ENCODE results near the gene AAK1. TPM values are rescaled to one million over a fixed set of nuclear protein-coding genes. Genes with fewer than 3 reads are reported as not detected.

AAK1 gene
- total and polyA plus RNA-seq, 7 donors, result 5.4 to 35.7 (median 20.7) TPM

DNA sequence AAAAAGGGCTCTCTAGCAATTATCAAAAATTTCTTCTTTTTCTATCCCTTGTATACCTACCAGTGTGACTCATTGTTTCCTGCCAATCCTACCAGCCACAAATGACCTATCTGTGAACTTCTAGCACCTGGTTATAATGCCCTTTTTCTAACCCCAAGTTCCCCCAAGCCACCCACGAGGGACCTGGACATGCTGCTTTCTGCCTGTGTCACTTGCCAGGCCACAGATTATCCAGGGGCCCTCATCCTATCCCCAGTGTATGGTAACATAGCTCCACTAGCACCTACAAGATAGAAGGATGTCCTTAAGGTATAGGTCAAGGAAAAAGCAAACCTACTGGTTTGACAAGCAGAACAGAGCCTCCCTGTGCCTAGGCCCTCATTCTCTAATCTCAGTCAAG, 26.8 kb downstream of the AAK1 start:
- WGBS, 2 donors, result 29 to 41% methylated on average over 1 of the region's 1 CpG
- Histone ChIP-seq H3K27ac (no peak overlapping the region), H3K4me1 (peaks cover 0 to 29% (median 27%) of the 10 kb centered on the region in 4 donors), H3K4me3 (no peak overlapping the region), H3K36me3 (no peaks in the 10 kb centered on the region), H3K27me3 (no peaks in the 10 kb centered on the region), H3K9me3 (no peaks in the 10 kb centered on the region)
- DNase-seq, result no peak
- intact Hi-C loops (cut with DNase I), result no loop called here
- TF ChIP-seq, protein P1, sequence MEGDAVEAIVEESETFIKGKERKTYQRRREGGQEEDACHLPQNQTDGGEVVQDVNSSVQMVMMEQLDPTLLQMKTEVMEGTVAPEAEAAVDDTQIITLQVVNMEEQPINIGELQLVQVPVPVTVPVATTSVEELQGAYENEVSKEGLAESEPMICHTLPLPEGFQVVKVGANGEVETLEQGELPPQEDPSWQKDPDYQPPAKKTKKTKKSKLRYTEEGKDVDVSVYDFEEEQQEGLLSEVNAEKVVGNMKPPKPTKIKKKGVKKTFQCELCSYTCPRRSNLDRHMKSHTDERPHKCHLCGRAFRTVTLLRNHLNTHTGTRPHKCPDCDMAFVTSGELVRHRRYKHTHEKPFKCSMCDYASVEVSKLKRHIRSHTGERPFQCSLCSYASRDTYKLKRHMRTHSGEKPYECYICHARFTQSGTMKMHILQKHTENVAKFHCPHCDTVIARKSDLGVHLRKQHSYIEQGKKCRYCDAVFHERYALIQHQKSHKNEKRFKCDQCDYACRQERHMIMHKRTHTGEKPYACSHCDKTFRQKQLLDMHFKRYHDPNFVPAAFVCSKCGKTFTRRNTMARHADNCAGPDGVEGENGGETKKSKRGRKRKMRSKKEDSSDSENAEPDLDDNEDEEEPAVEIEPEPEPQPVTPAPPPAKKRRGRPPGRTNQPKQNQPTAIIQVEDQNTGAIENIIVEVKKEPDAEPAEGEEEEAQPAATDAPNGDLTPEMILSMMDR (IDR thresholded peaks at IDR 0.05), result no peak
- no peak for TF ChIP-seq EP300 (IDR thresholded peaks at IDR 0.05)
- no peak for TF ChIP-seq POLR2AphosphoS5 (IDR thresholded peaks at IDR 0.05)
- TF ChIP-seq POLR2A (IDR thresholded peaks at IDR 0.05), result no peak

DNA sequence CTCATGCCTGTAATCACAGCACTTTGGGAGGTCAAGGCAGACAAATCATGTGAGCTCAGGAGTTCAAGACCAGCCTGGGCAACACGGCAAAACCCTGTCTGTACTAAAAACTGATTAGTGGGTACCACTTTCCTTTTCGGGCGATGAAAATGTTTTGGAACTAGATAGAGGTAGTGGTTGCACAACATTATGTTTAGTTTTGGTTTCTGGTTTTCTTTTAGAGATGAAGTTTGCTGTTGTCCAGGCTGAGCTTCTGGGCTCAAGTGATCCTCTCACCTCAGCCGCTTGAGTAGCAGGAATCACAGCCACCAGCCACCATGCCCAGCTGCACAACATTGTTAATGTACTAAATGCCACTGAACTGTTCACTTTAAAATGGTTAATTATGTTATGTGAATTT, 27.6 kb downstream of the AAK1 start:
- DNase-seq, result no peak
- TF ChIP-seq POLR2AphosphoS5 (IDR thresholded peaks at IDR 0.05) (no peak), EP300 (IDR thresholded peaks at IDR 0.05) (no peak), POLR2A (IDR thresholded peaks at IDR 0.05) (no peak)
- TF ChIP-seq, protein P1 (IDR thresholded peaks at IDR 0.05), result no peak
- H3K9me3 ChIP-seq, result no peaks in the 10 kb centered on the region
- H3K4me1 ChIP-seq, result peaks cover 0 to 29% (median 27%) of the 10 kb centered on the region in 4 donors
- H3K36me3 ChIP-seq, result no peaks in the 10 kb centered on the region
- H3K27ac ChIP-seq, result no peak overlapping the region
- intact Hi-C loops (cut with DNase I), result no loop called here
- WGBS, 2 donors, result 83 to 89% methylated on average over 4 of the region's 4 CpGs
- H3K4me3 ChIP-seq, result no peak overlapping the region
- no peaks in the 10 kb centered on the region for H3K27me3 ChIP-seq

GRCh38 chr2:69615078-69615625, 28.4 kb downstream of the AAK1 start:
- peaks cover 0 to 21% (median 21%) of the 10 kb centered on the region in 4 donors for H3K4me1 ChIP-seq
- no peak overlapping the region for H3K4me3 ChIP-seq
- H3K36me3 ChIP-seq, result no peaks in the 10 kb centered on the region
- intact Hi-C loops (cut with DNase I), result no loop called here
- no peak for DNase-seq
- 84 to 91% methylated on average over 7 of the region's 7 CpGs for WGBS, 2 donors
- H3K27me3 ChIP-seq, result no peaks in the 10 kb centered on the region
- H3K27ac ChIP-seq, result no peak overlapping the region
- TF ChIP-seq, protein P1 (IDR thresholded peaks at IDR 0.05), result no peak
- no peak for TF ChIP-seq POLR2A (IDR thresholded peaks at IDR 0.05)
- no peak for TF ChIP-seq EP300 (IDR thresholded peaks at IDR 0.05)
- TF ChIP-seq POLR2AphosphoS5 (IDR thresholded peaks at IDR 0.05), result no peak
- no peaks in the 10 kb centered on the region for H3K9me3 ChIP-seq

DNA sequence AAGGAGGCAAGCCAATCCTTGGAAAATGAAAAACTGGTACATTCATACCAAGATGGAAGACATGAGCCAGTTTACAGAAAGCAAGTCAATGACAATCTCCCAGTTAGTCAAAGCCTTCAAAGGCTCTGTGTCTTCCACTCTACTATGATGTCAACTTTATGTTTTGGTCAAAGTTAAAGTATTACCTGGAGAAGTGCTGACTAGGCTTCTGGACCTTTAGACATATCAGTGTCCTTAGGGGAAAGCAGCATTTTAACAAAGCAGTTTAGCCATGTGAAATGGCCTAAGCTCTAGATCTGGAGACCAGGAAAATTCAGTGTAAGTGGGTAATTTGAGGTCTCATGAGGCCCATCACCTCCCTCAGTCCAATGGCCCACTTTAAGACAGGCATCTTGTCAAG, 30.8 kb downstream of the AAK1 start:
- H3K27ac ChIP-seq, result no peak overlapping the region
- H3K4me3 ChIP-seq, result no peak overlapping the region
- no peak for TF ChIP-seq POLR2A (IDR thresholded peaks at IDR 0.05)
- no peaks in the 10 kb centered on the region for H3K27me3 ChIP-seq
- no peaks in the 10 kb centered on the region for H3K4me1 ChIP-seq
- no peaks in the 10 kb centered on the region for H3K9me3 ChIP-seq
- intact Hi-C loops (cut with DNase I), result no loop called here
- no peaks in the 10 kb centered on the region for H3K36me3 ChIP-seq
- no peak for DNase-seq

DNA sequence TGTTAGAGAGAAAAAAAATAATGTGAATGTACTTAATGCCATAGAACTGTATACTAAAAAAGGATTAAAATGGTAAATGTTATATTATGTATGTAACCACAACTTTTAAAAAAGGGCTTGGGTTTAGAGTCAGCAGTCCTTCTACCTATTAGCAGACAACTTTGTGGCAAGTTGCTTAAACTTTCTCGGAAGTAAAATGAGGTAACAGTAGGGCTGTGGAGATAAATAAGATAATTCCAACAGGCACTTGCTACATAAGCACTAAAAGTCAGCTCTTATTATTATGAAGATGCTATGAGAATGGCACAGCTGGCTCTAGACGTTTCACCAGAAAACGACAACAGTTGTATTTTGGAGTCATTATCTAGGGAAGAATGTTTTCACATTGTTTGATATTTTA, 31.3 kb downstream of the AAK1 start:
- Histone ChIP-seq H3K27me3 (no peaks in the 10 kb centered on the region), H3K36me3 (no peaks in the 10 kb centered on the region), H3K27ac (no peak overlapping the region), H3K4me3 (no peak overlapping the region), H3K9me3 (no peaks in the 10 kb centered on the region), H3K4me1 (no peaks in the 10 kb centered on the region)
- TF ChIP-seq, protein P1 (IDR thresholded peaks at IDR 0.05), result no peak
- TF ChIP-seq EP300 (IDR thresholded peaks at IDR 0.05), result no peak
- TF ChIP-seq POLR2A (IDR thresholded peaks at IDR 0.05), result no peak
- no peak for TF ChIP-seq POLR2AphosphoS5 (IDR thresholded peaks at IDR 0.05)
- 93 to 97% methylated on average over 3 of the region's 3 CpGs for WGBS, 2 donors
- intact Hi-C loops (cut with DNase I), result no loop called here
- DNase-seq, result no peak
